Neutrophil (primary cell): ENCODE measurements around the gene ABHD1.
A peak's percentile ranks its signal among the peaks of the same experiment; 100 is the strongest.

Experiments
- H3K27ac ChIP-seq: fragments of 200-600 bp; sonication (generic); 2 replicates; pipeline ENCODE4 v1.5.1; 2016; ENCODE audit warnings: mild to moderate bottlenecking, moderate library complexity
- H3K27me3 ChIP-seq: fragments of 200-600 bp; sonication (generic); 2 replicates; pipeline ENCODE4 v1.6.0; 2016; ENCODE audit warnings: mild to moderate bottlenecking
- H3K36me3 ChIP-seq: fragments of 200-600 bp; sonication (generic); 2 replicates; pipeline ENCODE4 v1.5.1; 2017
- H3K4me1 ChIP-seq, 2 experiments: fragments of 200-600 bp in 1 of 2; sonication (generic) in 1 of 2; 1 replicate in 1 of 2; 2 replicates in 1 of 2; pipeline versions ENCODE4 v1.5.1 to v1.6.1; 2013 to 2016; ENCODE audit warnings: low read depth in 1 of 2, low read length in 1 of 2, mild to moderate bottlenecking in 1 of 2, moderate library complexity in 1 of 2; ENCODE audit not compliant: control insufficient read depth in 1 of 2, insufficient read depth in 1 of 2
- H3K4me3 ChIP-seq, 2 experiments: fragments of 200-600 bp in 1 of 2; sonication (generic) in 1 of 2; 1 replicate in 1 of 2; 2 replicates in 1 of 2; pipeline ENCODE4 v1.5.1; 2013 to 2016; ENCODE audit warnings: low read depth in 1 of 2, low read length in 1 of 2, mild to moderate bottlenecking in 1 of 2, moderate library complexity in 1 of 2
- H3K9me3 ChIP-seq: fragments of 200-600 bp; sonication (generic); 2 replicates; pipeline ENCODE4 v1.5.1; 2016
- TF ChIP-seq, protein P1 (sequence below): fragments of 200-600 bp; sonication (generic); IDR thresholded peaks from 2 replicates; pipeline ENCODE4 v1.5.1; 2016; ENCODE audit warnings: antibody characterized with exemption

The ABHD1 gene

DNA sequence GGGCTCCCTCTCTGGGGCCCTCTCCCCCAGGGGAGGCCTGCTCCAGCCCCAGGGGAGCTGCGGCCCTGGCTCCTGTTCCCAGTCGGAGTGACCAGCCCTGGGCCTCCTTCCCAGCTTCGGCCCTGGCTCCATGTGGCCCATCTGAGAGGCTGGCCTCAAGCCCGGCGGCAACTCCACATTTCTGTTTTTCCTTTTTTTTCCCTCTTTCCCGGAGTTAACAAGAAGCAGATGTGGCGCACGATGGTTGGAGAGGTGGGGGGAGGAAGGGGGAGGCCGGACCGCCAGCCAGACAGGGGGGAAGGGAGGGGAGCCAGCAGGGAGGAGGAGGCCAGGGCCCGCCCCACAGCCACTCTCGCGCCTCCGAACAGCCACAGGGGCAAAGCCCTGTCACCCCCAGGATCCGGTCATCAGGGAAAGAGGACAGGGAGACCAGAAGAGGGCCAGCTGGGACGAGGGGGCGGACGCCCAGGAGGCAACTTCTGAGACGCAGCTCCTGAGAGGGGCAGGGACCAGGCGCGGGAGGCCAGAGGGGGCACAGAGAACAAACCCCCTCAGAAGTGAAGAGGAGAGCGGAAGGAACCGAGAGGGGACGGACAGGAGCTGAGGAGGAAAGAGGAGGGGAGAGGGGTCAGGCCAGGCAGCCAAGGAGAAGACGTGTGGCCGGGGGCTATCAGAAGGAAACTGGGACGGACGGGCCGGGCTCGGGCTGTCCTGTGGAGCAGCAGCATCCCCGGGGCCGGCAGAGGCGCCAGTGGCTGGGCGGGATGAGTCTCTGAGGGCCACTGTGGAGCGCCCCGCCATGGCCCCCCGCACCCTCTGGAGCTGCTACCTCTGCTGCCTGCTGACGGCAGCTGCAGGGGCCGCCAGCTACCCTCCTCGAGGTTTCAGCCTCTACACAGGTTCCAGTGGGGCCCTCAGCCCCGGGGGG is 45.1 kb upstream of the ABHD1 start, which contains the start of gene EMILIN1:
EMILIN1 (plus strand) TSS at position 349 of the 928 bp plus-strand sequence; CDS start at position 800, 451 bp downstream.
- Histone ChIP-seq H3K27ac (no peak within 1 kb of the TSS), H3K27me3 (peaks cover 17% of the 10 kb centered on the region), H3K4me3 (no peak within 1 kb of the TSS), H3K9me3 (no peaks in the 10 kb centered on the region), H3K36me3 (no peaks in the 10 kb centered on the region), H3K4me1 (peaks cover 73 to 76% of the 10 kb centered on the region in 2 experiments)
- TF ChIP-seq, protein P1, sequence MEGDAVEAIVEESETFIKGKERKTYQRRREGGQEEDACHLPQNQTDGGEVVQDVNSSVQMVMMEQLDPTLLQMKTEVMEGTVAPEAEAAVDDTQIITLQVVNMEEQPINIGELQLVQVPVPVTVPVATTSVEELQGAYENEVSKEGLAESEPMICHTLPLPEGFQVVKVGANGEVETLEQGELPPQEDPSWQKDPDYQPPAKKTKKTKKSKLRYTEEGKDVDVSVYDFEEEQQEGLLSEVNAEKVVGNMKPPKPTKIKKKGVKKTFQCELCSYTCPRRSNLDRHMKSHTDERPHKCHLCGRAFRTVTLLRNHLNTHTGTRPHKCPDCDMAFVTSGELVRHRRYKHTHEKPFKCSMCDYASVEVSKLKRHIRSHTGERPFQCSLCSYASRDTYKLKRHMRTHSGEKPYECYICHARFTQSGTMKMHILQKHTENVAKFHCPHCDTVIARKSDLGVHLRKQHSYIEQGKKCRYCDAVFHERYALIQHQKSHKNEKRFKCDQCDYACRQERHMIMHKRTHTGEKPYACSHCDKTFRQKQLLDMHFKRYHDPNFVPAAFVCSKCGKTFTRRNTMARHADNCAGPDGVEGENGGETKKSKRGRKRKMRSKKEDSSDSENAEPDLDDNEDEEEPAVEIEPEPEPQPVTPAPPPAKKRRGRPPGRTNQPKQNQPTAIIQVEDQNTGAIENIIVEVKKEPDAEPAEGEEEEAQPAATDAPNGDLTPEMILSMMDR = no peak

DNA sequence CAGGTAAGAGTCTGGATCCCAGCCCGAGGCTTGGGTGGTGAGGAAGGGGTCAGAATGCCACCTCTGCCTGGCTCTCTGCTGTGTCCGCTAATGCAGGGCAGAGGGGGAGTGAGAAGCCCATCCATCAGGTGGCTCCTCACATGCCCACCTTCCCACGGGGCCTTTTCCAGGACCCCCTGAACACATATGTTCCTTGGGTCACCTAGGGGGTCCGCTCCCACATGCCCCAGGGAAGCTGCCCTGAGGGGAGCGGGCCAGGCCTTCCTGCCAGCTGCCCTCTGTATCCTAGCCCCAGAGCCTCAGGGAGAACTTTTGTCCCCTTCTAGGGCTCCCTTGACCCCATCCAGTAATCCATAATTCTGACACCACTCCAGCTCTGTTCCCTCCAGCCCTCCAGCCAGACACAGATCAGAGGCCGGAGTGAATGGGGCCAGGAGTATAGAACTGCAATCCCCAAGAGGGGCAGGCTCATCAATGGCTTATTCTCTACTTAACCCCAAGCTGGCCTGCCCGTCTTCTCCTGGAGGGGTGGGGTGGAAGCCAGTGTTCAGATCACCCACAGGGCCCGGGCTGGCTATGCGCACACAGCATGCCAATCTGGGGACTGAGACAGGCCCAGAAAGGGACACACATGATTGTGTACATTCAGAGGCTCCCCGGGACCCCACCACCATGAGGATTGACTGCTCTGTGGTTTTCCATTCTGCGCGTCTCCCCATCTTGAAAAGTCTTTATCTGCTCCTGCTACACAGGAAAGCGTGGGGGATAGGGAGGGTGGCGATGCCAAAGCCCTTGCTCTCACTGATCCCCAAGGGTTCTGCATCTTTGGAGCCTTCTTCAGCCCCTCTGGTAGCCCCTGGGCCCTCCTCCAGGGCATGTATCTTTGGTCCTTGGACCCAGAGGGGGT is 44.1 kb upstream of the ABHD1 start:
- Histone ChIP-seq H3K27ac (no peak overlapping the region), H3K4me3 (no peak overlapping the region), H3K27me3 (peaks cover 17% of the 10 kb centered on the region), H3K9me3 (no peaks in the 10 kb centered on the region), H3K36me3 (no peaks in the 10 kb centered on the region), H3K4me1 (peaks cover 65 to 66% of the 10 kb centered on the region in 2 experiments)
- TF ChIP-seq, protein P1 = no peak

DNA sequence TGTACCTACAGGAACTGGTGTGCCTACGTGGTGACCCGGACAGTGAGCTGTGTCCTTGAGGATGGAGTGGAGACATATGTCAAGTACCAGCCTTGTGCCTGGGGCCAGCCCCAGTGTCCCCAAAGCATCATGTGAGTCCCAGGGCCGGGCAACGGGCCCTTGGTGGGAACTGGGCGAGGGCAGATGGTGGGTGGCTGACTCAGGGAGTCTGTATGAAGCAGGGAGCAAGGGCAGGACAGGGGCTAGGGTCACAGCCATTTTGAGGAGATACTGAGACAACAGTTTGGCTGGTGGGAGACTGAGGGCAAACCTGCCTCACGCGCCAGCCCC is 43.5 kb upstream of the ABHD1 start:
- Histone ChIP-seq H3K4me3 (no peak overlapping the region), H3K27ac (no peak overlapping the region)

GRCh38 chr2:27080603-27080936 is 43.0 kb upstream of the ABHD1 start:
- Histone ChIP-seq H3K9me3 (no peaks in the 10 kb centered on the region), H3K27me3 (peaks cover 17% of the 10 kb centered on the region), H3K27ac (peak overlapping the region; percentile 78), H3K4me1 (peaks cover 62 to 64% of the 10 kb centered on the region in 2 experiments), H3K4me3 (peak overlapping the region in 1 of 2 experiments; percentile 49), H3K36me3 (no peaks in the 10 kb centered on the region)
- TF ChIP-seq, protein P1 = no peak

More for the DNA sequence above, 43.5 kb upstream of the ABHD1 start:
- H3K4me1 ChIP-seq = peaks cover 62 to 64% of the 10 kb centered on the region in 2 experiments
- H3K9me3 ChIP-seq = no peaks in the 10 kb centered on the region
- TF ChIP-seq, protein P1 = no peak
- no peaks in the 10 kb centered on the region for H3K36me3 ChIP-seq
- peaks cover 17% of the 10 kb centered on the region for H3K27me3 ChIP-seq

DNA sequence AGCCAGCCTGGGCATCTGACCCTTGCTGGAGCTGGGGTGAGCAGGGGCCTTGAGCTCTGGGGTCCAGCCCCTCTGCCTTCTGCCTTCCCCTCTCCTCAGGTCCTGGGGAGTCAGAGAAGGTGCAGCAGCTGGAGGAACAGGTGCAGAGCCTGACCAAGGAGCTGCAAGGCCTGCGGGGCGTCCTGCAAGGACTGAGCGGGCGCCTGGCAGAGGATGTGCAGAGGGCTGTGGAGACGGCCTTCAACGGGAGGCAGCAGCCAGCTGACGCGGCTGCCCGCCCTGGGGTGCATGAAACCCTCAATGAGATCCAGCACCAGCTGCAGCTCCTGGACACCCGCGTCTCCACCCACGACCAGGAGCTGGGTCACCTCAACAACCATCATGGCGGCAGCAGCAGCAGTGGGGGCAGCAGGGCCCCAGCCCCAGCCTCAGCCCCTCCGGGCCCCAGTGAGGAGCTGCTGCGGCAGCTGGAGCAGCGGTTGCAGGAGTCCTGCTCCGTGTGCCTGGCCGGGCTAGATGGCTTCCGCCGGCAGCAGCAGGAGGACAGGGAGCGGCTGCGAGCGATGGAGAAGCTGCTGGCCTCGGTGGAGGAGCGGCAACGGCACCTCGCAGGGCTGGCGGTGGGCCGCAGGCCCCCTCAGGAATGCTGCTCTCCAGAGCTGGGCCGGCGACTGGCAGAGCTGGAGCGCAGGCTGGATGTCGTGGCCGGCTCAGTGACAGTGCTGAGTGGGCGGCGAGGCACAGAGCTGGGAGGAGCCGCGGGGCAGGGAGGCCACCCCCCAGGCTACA is 41.4 kb upstream of the ABHD1 start:
- H3K36me3 ChIP-seq = no peaks in the 10 kb centered on the region
- H3K27ac ChIP-seq = peak overlapping the region; percentile 78

More for the DNA sequence above, 41.4 kb upstream of the ABHD1 start:
- Histone ChIP-seq H3K4me1 (peaks cover 66 to 67% of the 10 kb centered on the region in 2 experiments), H3K4me3 (peak overlapping the region in 1 of 2 experiments; percentile 49), H3K9me3 (no peaks in the 10 kb centered on the region), H3K27me3 (peaks cover 17% of the 10 kb centered on the region)
- TF ChIP-seq, protein P1 = no peak
